OCI-LY1 (cell line): ENCODE results near the gene ZSWIM9.

Source experiments
- H2AFZ ChIP-seq: fragments of 200-600 bp; sonication (generic), shearing (Covaris generic); 2 replicates; pipeline ENCODE4 v1.6.0; 2014; ENCODE audit warnings: antibody characterized with exemption, mild to moderate bottlenecking, low read length
- H3F3A ChIP-seq: fragments of 200-600 bp; sonication (generic), shearing (Covaris generic); 2 replicates; pipeline ENCODE4 v1.6.0; 2014; ENCODE audit warnings: mild to moderate bottlenecking, antibody characterized with exemption, low read length, moderate library complexity; ENCODE audit not compliant: insufficient read depth
- H3K27ac ChIP-seq: fragments of 200-600 bp; sonication (generic); 2 replicates; pipeline ENCODE4 v1.5.1; 2014; ENCODE audit warnings: low read length, mixed run types, mild to moderate bottlenecking, low read depth; ENCODE audit not compliant: poor library complexity, severe bottlenecking
- H3K27me3 ChIP-seq: fragments of 200-600 bp; sonication (generic); 2 replicates; pipeline ENCODE4 v1.6.0; 2014; ENCODE audit warnings: antibody characterized with exemption, mild to moderate bottlenecking, low read length, moderate library complexity; ENCODE audit not compliant: insufficient read depth
- H3K36me3 ChIP-seq: fragments of 200-600 bp; sonication (generic); 2 replicates; pipeline ENCODE4 v1.6.1; 2014; ENCODE audit warnings: mild to moderate bottlenecking, antibody characterized with exemption, low read length, moderate library complexity, mixed read lengths; ENCODE audit not compliant: insufficient read depth
- H3K4me1 ChIP-seq: fragments of 200-600 bp; sonication (generic); 2 replicates; pipeline ENCODE4 v1.5.1; 2014; ENCODE audit warnings: mild to moderate bottlenecking, low read length, moderate library complexity; ENCODE audit not compliant: insufficient read depth, severe bottlenecking
- H3K4me2 ChIP-seq: fragments of 200-600 bp; sonication (generic), shearing (Covaris generic); 2 replicates; pipeline ENCODE4 v1.6.1; 2014; ENCODE audit warnings: low read length
- H3K4me3 ChIP-seq: fragments of 200-600 bp; sonication (generic); 2 replicates; pipeline ENCODE4 v1.5.1; 2014; ENCODE audit warnings: low read length, low read depth, mild to moderate bottlenecking, mixed read lengths; ENCODE audit not compliant: poor library complexity, severe bottlenecking
- H3K79me2 ChIP-seq: fragments of 200-600 bp; shearing (Covaris generic); 2 replicates; pipeline ENCODE4 v1.6.1; 2016; ENCODE audit warnings: mixed run types, low read length, mixed read lengths; ENCODE audit not compliant: insufficient read depth
- H3K9ac ChIP-seq: fragments of 200-600 bp; sonication (generic), shearing (Covaris generic); 2 replicates; pipeline ENCODE4 v1.6.1; 2014; ENCODE audit warnings: mild to moderate bottlenecking, low read length, mixed read lengths
- H3K9me2 ChIP-seq: fragments of 200-600 bp; sonication (generic), shearing (Covaris generic); 2 replicates; pipeline ENCODE4 v1.6.1; 2014; ENCODE audit warnings: low read depth, mild to moderate bottlenecking, low read length, mixed read lengths
- H3K9me3 ChIP-seq: fragments of 200-600 bp; shearing (Covaris generic); 2 replicates; pipeline ENCODE4 v1.6.1; 2014; ENCODE audit warnings: low read length, mixed read lengths
- H4K20me1 ChIP-seq: fragments of 200-600 bp; sonication (generic), shearing (Covaris generic); 2 replicates; pipeline ENCODE4 v1.6.0; 2016; ENCODE audit warnings: mild to moderate bottlenecking, low read length; ENCODE audit not compliant: insufficient read depth
- CTCF ChIP-seq: fragments of 200-600 bp; sonication (generic), shearing (Covaris generic); IDR thresholded peaks from 2 replicates; pipeline ENCODE4 v1.5.1; 2017; ENCODE audit warnings: mild to moderate bottlenecking, antibody characterized with exemption, low read length, moderate library complexity, mixed read lengths
- EZH2 ChIP-seq: fragments of 200-600 bp; sonication (generic), shearing (Covaris generic); IDR thresholded peaks from 2 replicates; pipeline ENCODE4 v1.8.0; 2017; ENCODE audit warnings: borderline replicate concordance, mixed run types, mild to moderate bottlenecking, antibody characterized with exemption, low read length, moderate library complexity, mixed read lengths

ZSWIM9 gene

GRCh38 chr19:48174445-48175030 is 4.1 kb downstream of the ZSWIM9 start:
- no peaks in the 10 kb centered on the region for H3K27me3 ChIP-seq
- no peaks in the 10 kb centered on the region for H4K20me1 ChIP-seq
- H3K4me3 ChIP-seq = no peak overlapping the region
- no peak overlapping the region for H3K27ac ChIP-seq
- H3K4me2 ChIP-seq = no peak overlapping the region
- no peak overlapping the region for H2AFZ ChIP-seq
- H3F3A ChIP-seq = no peaks in the 10 kb centered on the region
- H3K4me1 ChIP-seq = peaks cover 13% of the 10 kb centered on the region
- no peak overlapping the region for H3K9ac ChIP-seq
- H3K9me3 ChIP-seq = no peaks in the 10 kb centered on the region
- no peaks in the 10 kb centered on the region for H3K9me2 ChIP-seq
- H3K36me3 ChIP-seq = peaks cover 18% of the 10 kb centered on the region; the same call in 1 of the 2 replicates
- TF ChIP-seq CTCF = no peak
- no peak for TF ChIP-seq EZH2
- H3K79me2 ChIP-seq = no peaks in the 10 kb centered on the region

- Histone ChIP-seq H3K9me3 (no peaks in the 10 kb centered on the region), H3K36me3 (peaks cover 18% of the 10 kb centered on the region; the same call in 1 of the 2 replicates), H4K20me1 (no peaks in the 10 kb centered on the region), H3K9me2 (no peaks in the 10 kb centered on the region), H2AFZ (no peak overlapping the region), H3K9ac (no peak overlapping the region), H3K79me2 (no peaks in the 10 kb centered on the region), H3K27ac (no peak overlapping the region), H3K4me3 (no peak overlapping the region), H3K4me2 (no peak overlapping the region), H3K4me1 (peaks cover 13% of the 10 kb centered on the region), H3K27me3 (no peaks in the 10 kb centered on the region), H3F3A (no peaks in the 10 kb centered on the region)
- TF ChIP-seq CTCF (no peak), EZH2 (no peak)
Measured at GRCh38 chr19:48175578-48175977, 5.1 kb downstream of the ZSWIM9 start.

GRCh38 chr19:48176226-48176625 is 5.7 kb downstream of the ZSWIM9 start:
- Histone ChIP-seq H3K4me1 (peaks cover 8% of the 10 kb centered on the region), H3K9me2 (no peaks in the 10 kb centered on the region), H3K9ac (no peak overlapping the region), H3K4me2 (no peak overlapping the region), H2AFZ (no peak overlapping the region), H3K27ac (no peak overlapping the region), H3K4me3 (no peak overlapping the region), H3K27me3 (no peaks in the 10 kb centered on the region), H3K79me2 (no peaks in the 10 kb centered on the region), H3K9me3 (peaks cover 2% of the 10 kb centered on the region), H4K20me1 (no peaks in the 10 kb centered on the region), H3K36me3 (peaks cover 19% of the 10 kb centered on the region), H3F3A (no peaks in the 10 kb centered on the region)
- TF ChIP-seq EZH2 (no peak), CTCF (no peak)
